Right kidney (tissue), 1 donor: Measurements from ENCODE around the gene GPRIN2.
"Not testable (repeated sequence)": the region's sequence is repeated elsewhere in the genome, so short reads cannot be mapped to it uniquely, and the experiment has no call there.

ENCODE experiments used
- DNase-seq: peaks from one replicate; pipeline ENCODE4 v3.0.0-alpha.2; 2016

The GPRIN2 gene

GRCh38 chr10:46537309-46537708, 19.1 kb downstream of the GPRIN2 start:
- DNase-seq, result no peak

GRCh38 chr10:46536781-46537180, 19.7 kb downstream of the GPRIN2 start:
- no peak for DNase-seq

- DNase-seq, result no peak
Measured at GRCh38 chr10:46536171-46536570, 20.3 kb downstream of the GPRIN2 start.

GRCh38 chr10:46534828-46535524, 21.5 kb downstream of the GPRIN2 start:
- no peak for DNase-seq

GRCh38 chr10:46532256-46532655, 24.2 kb downstream of the GPRIN2 start:
- DNase-seq, result not testable (repeated sequence)

- DNase-seq, result no peak
Measured at GRCh38 chr10:46530249-46531186, 25.9 kb downstream of the GPRIN2 start.

- not testable (repeated sequence) for DNase-seq
Measured at GRCh38 chr10:46529742-46530141, 26.7 kb downstream of the GPRIN2 start.

GRCh38 chr10:46528675-46529615, 27.5 kb downstream of the GPRIN2 start:
- no peak for DNase-seq

GRCh38 chr10:46528171-46528671, 28.2 kb downstream of the GPRIN2 start:
- DNase-seq, result no peak

GRCh38 chr10:46527241-46527811, 29.1 kb downstream of the GPRIN2 start:
- no peak for DNase-seq

GRCh38 chr10:46526682-46527038, 29.8 kb downstream of the GPRIN2 start:
- DNase-seq, result no peak

- no peak for DNase-seq
Measured at GRCh38 chr10:46525824-46526681, 30.4 kb downstream of the GPRIN2 start.

- DNase-seq, result no peak
Measured at GRCh38 chr10:46525177-46525823, 31.2 kb downstream of the GPRIN2 start.

GRCh38 chr10:46524472-46525176, 31.8 kb downstream of the GPRIN2 start:
- DNase-seq, result no peak

GRCh38 chr10:46523962-46524471, 32.4 kb downstream of the GPRIN2 start:
- no peak for DNase-seq

GRCh38 chr10:46523119-46523961, 33.1 kb downstream of the GPRIN2 start:
- no peak for DNase-seq

- no peak for DNase-seq
Measured at GRCh38 chr10:46522295-46523118, 34.0 kb downstream of the GPRIN2 start.

GRCh38 chr10:46520941-46521340, 35.5 kb downstream of the GPRIN2 start:
- no peak for DNase-seq
